GM21515 (cell line): Measurements from ENCODE around the gene MTSS2.

Source experiments
- ATAC-seq: cut with Tn5 transposase; IDR thresholded peaks from one replicate; pipeline ENCODE4 v1.9.1; 2021; ENCODE audit not compliant: unreplicated experiment

MTSS2 gene

GRCh38 chr16:70715055-70715858, 29.4 kb upstream of the MTSS2 start:
- ATAC-seq = no peak

- ATAC-seq = no peak
Measured at GRCh38 chr16:70714581-70715054, 28.8 kb upstream of the MTSS2 start.

DNA sequence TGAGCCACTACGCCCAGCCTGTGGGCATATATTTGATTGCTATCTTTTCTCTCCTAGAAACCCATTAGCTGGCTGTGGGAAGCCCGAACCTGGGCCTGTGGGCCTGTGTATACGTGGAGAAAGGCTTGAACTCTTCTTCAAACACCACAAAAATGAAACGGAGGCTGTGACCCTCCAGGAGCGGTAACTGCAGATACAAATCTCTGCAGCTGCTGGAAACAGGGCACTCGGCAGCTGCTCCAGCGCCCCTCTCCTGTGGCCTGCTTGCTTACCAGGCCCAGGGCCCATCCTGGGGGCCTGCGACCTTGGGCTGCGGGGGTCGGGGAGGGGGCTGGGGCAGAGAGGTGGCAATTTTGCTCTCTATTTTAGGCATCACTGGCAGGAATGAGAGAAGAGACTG, 28.0 kb upstream of the MTSS2 start:
- ATAC-seq = no peak

DNA sequence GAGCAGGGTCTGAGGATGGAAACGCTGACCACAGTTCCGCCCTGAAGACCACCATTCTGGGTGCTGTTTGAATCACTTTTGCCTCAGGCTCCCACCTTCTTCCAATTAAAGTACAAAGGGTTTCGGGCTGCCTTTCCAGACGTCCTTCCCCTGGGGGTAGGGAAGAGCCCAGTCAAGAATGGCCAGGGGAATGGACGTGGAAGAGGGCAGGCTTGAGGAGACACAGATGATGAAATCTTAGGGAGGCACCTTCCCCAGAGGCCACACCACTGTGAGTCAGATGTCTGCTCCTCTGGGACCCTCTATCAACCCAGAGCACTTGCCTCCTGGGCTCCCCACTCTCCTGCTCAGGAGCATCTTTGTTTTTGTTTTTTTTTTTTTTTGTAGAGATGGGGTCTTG, 27.5 kb upstream of the MTSS2 start:
- ATAC-seq = no peak

GRCh38 chr16:70712942-70713341, 27.1 kb upstream of the MTSS2 start:
- no peak for ATAC-seq

GRCh38 chr16:70712359-70712758, 26.5 kb upstream of the MTSS2 start:
- ATAC-seq = no peak

DNA sequence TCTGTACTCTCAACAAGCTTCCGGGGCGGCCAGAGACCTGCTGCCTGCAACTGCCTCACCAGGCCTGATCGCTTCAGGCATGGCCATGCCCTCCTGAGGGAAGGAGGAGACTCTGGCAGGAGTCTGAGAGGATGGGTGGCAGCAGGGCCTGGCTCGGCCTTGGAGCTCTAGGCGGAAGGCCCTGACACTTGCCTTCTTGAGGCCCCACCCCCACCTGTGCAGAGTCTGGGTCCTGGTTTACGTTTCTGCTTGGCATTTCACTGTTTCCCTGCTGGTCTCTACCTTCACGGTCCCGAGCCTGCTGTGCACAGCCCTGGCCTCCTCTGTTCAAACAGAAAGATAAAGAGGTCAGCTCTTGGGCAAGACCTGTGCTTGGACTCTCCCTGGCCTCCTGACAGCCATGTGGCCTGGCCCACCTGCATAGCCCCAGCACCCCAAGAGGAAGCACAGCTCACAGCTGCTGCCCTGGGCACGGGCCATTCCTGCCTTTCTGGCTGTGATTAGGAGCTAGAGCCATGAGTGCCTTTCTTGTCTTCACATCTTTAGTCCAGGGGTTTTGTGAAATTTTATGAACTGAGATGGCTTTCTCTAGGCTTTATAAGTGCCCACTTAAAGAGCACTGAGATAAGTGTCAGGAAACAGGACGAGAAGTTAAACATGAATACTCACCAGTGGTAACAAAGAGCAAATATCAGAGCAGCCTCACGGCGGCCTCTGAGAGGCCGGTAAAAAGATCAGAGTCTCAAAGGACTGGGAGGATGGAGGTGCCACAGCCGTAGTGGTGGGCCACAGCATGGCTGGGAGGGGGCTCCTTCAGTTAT, 25.6 kb upstream of the MTSS2 start:
- no peak for ATAC-seq

DNA sequence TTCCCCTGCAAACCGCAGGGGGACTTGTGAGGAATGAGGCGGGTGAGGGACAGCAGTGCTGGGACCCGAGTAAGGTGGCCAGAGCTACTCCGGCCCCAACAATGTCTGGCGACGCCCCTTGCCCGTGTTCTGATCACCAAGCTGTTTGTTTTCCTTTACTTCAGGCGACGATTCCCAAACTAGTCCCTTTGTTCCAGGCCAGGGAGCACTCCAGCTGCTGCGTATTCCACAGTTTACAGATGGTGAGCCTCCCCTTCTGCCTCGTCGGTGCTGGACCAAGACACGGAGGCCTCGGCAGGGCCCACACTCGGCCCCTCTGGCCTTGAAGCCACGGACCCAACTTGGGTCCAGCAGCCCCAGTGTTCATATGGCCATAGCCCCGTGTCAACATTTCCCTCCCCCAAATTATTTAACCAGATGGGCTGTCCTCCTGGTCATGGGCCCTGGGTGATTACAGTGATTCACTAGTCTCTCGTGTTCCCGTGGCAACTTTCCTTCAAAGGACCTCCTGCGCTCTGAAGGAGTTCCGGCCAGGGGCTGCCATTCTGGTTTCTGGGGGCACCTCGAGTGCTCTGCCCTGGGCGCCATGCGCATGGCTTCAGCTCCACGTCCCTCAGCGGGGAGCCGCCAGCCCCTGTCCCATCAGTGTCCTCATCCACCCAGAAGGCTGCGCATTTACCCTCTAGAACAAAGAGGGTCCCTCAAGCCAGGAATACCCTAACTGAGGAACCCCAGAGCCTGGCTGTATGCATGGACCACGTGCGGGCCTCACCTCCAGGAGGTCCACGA, 24.8 kb upstream of the MTSS2 start:
- ATAC-seq = no peak

DNA sequence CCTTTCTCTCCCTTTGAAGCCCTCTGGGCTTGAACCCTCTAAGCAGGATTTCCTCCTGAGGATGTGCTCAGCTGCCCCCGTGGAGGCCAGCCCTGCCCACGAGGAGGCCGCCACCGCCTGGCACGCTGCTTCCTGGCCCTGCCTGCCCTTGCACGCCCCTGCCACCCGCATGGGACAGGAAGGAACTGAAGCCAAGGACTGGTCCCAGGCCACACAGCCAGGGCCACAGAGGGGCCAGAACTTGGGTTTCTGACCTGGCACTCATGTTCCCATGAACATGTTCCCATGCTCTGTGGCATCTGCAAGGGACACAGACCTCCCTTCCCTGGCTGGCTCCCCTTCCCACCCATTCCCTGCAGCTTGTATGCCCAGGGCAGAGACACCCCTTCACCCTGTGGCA, 24.1 kb upstream of the MTSS2 start:
- ATAC-seq = no peak

- no peak for ATAC-seq
Measured at GRCh38 chr16:70709457-70709856, 23.6 kb upstream of the MTSS2 start.

GRCh38 chr16:70708366-70709246, 22.8 kb upstream of the MTSS2 start:
- no peak for ATAC-seq

DNA sequence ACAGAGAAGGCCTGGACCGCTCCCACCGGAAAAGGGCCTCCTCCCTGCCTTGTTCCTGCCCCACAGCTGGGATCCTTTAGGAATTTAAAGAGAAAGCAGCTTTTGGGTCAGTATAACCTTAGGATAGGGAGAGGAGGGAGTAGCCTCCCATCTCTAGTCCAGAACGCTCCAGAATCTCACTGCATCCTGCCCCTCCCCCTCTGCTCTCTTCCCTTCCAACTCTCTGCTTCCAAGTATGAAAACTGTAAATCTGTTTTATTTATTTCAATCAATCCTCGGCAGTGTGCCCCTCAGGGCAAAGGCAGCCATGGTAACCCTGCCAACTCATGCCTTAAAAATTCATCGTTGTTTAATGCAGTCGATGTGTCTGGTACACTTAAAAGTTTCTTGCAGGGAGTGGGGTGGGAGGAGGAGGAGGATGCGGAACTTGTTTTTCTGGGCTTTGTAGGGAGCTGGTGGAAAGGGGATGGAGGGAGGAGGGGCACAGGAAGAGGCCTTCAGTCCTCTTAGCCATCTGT, 21.2 kb upstream of the MTSS2 start:
- ATAC-seq = no peak

GRCh38 chr16:70705056-70705455, 19.2 kb upstream of the MTSS2 start:
- ATAC-seq = no peak

DNA sequence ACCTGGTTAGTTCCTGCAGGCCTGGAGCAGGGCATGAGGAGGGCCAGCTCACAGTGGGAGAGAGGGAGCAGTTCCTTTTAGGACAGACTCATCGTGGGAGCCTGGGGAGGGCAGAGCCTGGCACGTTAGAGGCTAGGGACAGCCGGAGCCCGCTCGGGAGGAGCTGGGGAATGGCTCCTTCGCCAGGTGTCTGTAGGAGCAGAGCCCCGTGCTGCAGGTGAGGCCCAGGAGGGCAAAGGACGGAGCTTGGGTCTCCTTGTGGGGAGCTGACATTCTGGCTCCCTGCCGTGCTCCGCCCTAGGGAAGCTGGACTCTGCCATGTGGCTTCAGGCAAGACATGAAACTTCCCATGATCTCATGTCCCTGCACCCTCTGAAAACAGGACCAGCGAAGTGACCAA, 18.7 kb upstream of the MTSS2 start:
- ATAC-seq = no peak

- ATAC-seq = no peak
Measured at GRCh38 chr16:70703835-70704381, 18.1 kb upstream of the MTSS2 start.

- ATAC-seq = no peak
Measured at GRCh38 chr16:70703041-70703834, 17.4 kb upstream of the MTSS2 start.

DNA sequence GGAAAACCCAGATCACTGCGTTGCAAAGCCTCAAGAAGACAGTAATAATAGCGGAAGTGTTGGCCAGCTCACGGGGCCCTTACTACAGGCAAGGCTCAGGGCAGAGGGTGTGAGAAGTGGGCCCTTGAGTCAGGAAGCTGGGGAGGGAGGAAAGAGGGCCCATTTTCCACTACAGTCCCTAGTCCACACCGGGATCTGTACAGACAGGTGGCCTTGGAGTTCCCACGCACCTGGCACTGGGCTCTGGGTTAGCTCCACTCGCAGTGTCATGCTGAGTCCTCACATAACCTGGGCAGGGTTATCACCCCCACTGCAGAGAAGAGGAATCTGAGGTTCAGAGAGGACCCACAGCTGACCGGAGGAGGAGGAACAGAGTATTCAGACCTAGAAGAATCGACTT, 16.8 kb upstream of the MTSS2 start:
- no peak for ATAC-seq

DNA sequence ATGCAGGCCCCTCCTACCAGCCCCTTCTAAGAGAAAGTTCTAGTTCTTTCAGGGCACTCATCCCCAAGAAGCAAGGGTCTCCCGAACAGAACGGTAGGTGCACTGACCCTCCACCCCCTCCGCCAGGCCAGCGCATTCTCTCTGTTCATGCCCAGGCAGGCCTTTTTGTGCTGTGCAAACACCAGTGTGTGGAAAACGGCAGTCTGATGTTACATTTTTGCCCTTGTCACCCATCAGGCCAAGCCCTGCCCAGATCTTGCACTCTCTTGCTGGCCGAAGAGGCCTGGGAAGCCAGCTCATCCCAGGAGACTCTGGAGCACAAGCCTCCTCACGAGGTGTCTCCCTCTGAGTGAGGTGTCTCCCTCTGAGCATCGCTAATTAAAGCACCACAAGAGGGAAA, 16.1 kb upstream of the MTSS2 start:
- no peak for ATAC-seq

DNA sequence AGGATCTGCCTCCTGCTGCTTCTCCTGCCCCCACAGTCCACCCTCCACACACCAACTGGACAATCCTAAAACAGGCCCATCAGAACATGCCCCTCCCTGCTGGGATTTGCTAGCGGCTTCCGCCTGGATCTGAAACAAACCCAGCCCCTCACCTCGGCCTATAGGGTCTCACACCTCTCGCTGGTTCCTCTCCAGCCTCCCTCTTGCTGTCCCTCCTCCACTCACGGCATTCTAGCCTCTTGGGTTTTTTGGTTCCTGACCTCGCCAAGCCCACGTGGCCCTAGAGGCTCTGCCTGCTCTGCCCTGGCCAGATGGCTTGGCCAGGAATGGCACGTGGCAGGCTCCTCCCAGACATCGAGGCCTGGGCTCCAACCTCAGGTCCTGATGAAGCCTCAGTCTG, 15.7 kb upstream of the MTSS2 start:
- ATAC-seq = no peak
